OCI-LY1 (cell line): ENCODE measurements around the gene PARD3.

Experiments used
- CTCF ChIP-seq: fragments of 200-600 bp; sonication (generic), shearing (Covaris generic); IDR thresholded peaks from 2 replicates; pipeline ENCODE4 v1.5.1; 2017; ENCODE audit warnings: mild to moderate bottlenecking, antibody characterized with exemption, low read length, moderate library complexity, mixed read lengths
- EZH2 ChIP-seq: fragments of 200-600 bp; sonication (generic), shearing (Covaris generic); IDR thresholded peaks from 2 replicates; pipeline ENCODE4 v1.8.0; 2017; ENCODE audit warnings: borderline replicate concordance, mixed run types, mild to moderate bottlenecking, antibody characterized with exemption, low read length, moderate library complexity, mixed read lengths

GRCh38 chr10:34206935-34207268 lies 608.2 kb downstream of the PARD3 start:
- no peak for TF ChIP-seq EZH2
- TF ChIP-seq CTCF: no peak
